HepG2 (cell line): ENCODE data around the gene SPDYE16. TPM values are rescaled to one million over a fixed set of nuclear protein-coding genes. Genes with fewer than 3 reads are reported as not detected.
A peak's percentile ranks its signal among the peaks of the same experiment; 100 is the strongest.

Experiments used
- ATAD3A ChIP-seq: sonication (generic); formaldehyde crosslinking; IDR thresholded peaks from 2 replicates; pipeline ENCODE4 v1.4.0; 2020; ENCODE audit warnings: missing genetic modification reagents
- BORCS8-MEF2B ChIP-seq: sonication (generic); formaldehyde crosslinking; IDR thresholded peaks from 2 replicates; pipeline ENCODE4 v1.8.0; 2022; ENCODE audit warnings: mild to moderate bottlenecking, missing genetic modification reagents
- CHD4 ChIP-seq: fragments of 200-600 bp; sonication (generic); IDR thresholded peaks from 2 replicates; pipeline ENCODE4 v1.7.0; 2017; ENCODE audit warnings: mild to moderate bottlenecking, low read length, borderline replicate concordance
- FOSL1 ChIP-seq: sonication (generic); formaldehyde crosslinking; IDR thresholded peaks from 2 replicates; pipeline ENCODE4 v1.9.0; 2021; ENCODE audit warnings: missing genetic modification reagents, borderline replicate concordance
- FOSL2 ChIP-seq: sonication (generic); formaldehyde crosslinking; IDR thresholded peaks from 2 replicates; pipeline ENCODE4 v1.4.0; 2020; ENCODE audit warnings: missing genetic modification reagents
- HOXA3 ChIP-seq: sonication (generic); formaldehyde crosslinking; IDR thresholded peaks from 2 replicates; pipeline ENCODE4 v1.5.0; 2020; ENCODE audit warnings: missing genetic modification reagents
- KLF15 ChIP-seq: sonication (generic); formaldehyde crosslinking; IDR thresholded peaks from 2 replicates; pipeline ENCODE4 v1.8.1; 2023; ENCODE audit warnings: borderline replicate concordance, mild to moderate bottlenecking, inconsistent platforms, missing genetic modification reagents, mixed read lengths
- MAFF ChIP-seq: IDR thresholded peaks from 2 replicates; pipeline ENCODE4 v1.6.1; 2011; ENCODE audit warnings: low read depth, low read length, improper control_type of control experiment
- PAXIP1 ChIP-seq: sonication (generic); formaldehyde crosslinking; conservative IDR thresholded peaks from 2 replicates; pipeline ENCODE4 v1.4.0; 2020; ENCODE audit warnings: mild to moderate bottlenecking, missing genetic modification reagents, moderate library complexity
- PRPF4 ChIP-seq: fragments of 200-400 bp; formaldehyde crosslinking; IDR thresholded peaks from 2 replicates; pipeline ENCODE4 v1.6.1; 2016; ENCODE audit warnings: low read length, low read depth; ENCODE audit not compliant: poor library complexity, severe bottlenecking
- ZNF142 ChIP-seq: sonication (generic); formaldehyde crosslinking; IDR thresholded peaks from 2 replicates; pipeline ENCODE4 v1.4.0; 2020; ENCODE audit warnings: missing genetic modification reagents
- ZNF280B ChIP-seq: sonication (generic); formaldehyde crosslinking; IDR thresholded peaks from 2 replicates; pipeline ENCODE4 v1.5.0; 2020; ENCODE audit warnings: missing genetic modification reagents, mild to moderate bottlenecking, borderline replicate concordance
- ZNF292 ChIP-seq: sonication (generic); formaldehyde crosslinking; IDR thresholded peaks from 2 replicates; pipeline ENCODE4 v1.8.1; 2022; ENCODE audit warnings: mild to moderate bottlenecking, low read depth, missing genetic modification reagents, borderline replicate concordance
- ZNF792 ChIP-seq: IDR thresholded peaks from 2 replicates; pipeline ENCODE4 v1.6.1; 2016
- polyA plus RNA-seq, 8 experiments: library from polyadenylated mRNA; depleted of rRNA in 3 of 8; stranded (reverse) in 7 of 8; unstranded in 1 of 8; fragments of >200 nt; fragmentation: Illumina TruSeq in 4 of 8; extraction: Trizol in 4 of 8; gene quantifications; 2 replicates each; pipeline versions ENCODE4 v1.2.1 to v1.2.3, GENCODE V29; 2011 to 2016; ENCODE audit warnings: low read depth in 4 of 8, missing spikeins in 1 of 8, mixed read lengths in 1 of 8; ENCODE audit not compliant: insufficient read depth in 1 of 8
- total RNA-seq, 5 experiments: library from RNA; depleted of rRNA; stranded (reverse); fragments of >200 nt; fragmentation: Illumina TruSeq; extraction: Trizol; gene quantifications; 2 replicates each; pipeline ENCODE4 v1.2.3, GENCODE V29; 2016; ENCODE audit warnings: low read depth in 1 of 5
- TF ChIP-seq, protein P1 (sequence below): sonication (generic); formaldehyde crosslinking; IDR thresholded peaks from 2 replicates; pipeline ENCODE4 v1.5.0; 2020; ENCODE audit warnings: mild to moderate bottlenecking, missing genetic modification reagents, moderate library complexity

Gene SPDYE16
- total and polyA plus RNA-seq, 2 of the 13 experiments (the other 11 are each of a cell fraction or from before 2014, with no cell fraction given): 0.11 TPM; not detected in 1

DNA sequence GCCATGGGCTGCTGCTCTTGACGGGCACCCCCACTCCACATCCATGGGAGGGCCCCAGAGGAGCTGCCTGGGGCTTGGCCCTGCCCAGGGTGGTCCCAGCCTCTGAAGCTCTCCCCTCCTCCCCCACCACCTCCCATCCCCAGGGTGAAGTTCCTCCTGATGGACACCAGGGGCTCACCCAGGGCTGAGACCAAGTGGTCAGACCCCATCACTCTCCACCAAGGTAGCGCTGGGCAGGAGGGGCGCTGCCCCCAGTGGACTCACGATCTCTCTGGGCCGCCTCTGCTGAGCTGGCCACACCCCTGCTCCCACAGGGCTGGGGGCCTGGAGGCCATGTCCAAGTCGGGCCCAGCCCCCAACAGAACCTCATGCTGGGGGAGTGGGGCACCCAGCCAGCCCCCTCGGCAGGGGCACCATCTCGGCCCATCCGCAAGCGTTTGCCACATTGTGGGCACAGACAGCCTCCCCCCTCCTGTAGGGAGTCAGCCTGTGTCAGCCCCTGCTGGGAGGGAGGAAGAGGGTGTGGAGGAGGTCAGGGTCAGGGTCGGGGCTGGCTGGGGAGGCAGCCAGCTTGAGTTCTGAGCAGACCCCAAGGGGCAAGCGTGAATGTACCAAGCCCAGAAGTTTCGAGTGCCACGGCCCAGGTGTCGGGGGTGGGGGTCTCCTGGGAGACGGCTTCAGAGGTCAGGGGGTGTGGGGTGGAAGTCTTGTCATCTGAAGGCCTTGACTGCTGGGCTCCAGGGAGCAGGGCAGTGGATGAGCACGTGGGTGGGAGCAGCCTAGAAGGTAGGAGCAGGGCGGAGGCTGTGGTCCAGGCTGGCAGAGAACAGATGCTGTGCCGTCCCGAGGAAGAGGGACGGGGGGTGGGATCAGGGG is 29.9 kb downstream of the SPDYE16 start (continued):
- TF ChIP-seq ZNF142 (CRISPR knock-in tag) (no peak), HOXA3 (CRISPR knock-in tag) (no peak), FOSL1 (CRISPR knock-in tag) (no peak), FOSL2 (CRISPR knock-in tag) (no peak), KLF15 (CRISPR knock-in tag) (no peak), PRPF4 (no peak), ATAD3A (CRISPR knock-in tag) (no peak), PAXIP1 (CRISPR knock-in tag) (0 out of 2 replicates have a peak, but pooled peaks have one; percentile 30), ZNF292 (CRISPR knock-in tag) (0 out of 2 replicates have a peak, but pooled peaks have one; percentile 35), ZNF280B (CRISPR knock-in tag) (0 out of 2 replicates have a peak, but pooled peaks have one; percentile 21), MAFF (no peak), CHD4 (no peak), BORCS8-MEF2B (CRISPR knock-in tag) (no peak), ZNF792 (no peak)
- TF ChIP-seq, protein P1, sequence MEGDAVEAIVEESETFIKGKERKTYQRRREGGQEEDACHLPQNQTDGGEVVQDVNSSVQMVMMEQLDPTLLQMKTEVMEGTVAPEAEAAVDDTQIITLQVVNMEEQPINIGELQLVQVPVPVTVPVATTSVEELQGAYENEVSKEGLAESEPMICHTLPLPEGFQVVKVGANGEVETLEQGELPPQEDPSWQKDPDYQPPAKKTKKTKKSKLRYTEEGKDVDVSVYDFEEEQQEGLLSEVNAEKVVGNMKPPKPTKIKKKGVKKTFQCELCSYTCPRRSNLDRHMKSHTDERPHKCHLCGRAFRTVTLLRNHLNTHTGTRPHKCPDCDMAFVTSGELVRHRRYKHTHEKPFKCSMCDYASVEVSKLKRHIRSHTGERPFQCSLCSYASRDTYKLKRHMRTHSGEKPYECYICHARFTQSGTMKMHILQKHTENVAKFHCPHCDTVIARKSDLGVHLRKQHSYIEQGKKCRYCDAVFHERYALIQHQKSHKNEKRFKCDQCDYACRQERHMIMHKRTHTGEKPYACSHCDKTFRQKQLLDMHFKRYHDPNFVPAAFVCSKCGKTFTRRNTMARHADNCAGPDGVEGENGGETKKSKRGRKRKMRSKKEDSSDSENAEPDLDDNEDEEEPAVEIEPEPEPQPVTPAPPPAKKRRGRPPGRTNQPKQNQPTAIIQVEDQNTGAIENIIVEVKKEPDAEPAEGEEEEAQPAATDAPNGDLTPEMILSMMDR (CRISPR knock-in tag): peak; percentile 55
